RCC 7860 (cell line): ENCODE data around the gene KIF22.

ENCODE experiments used
- DNase-seq: peaks from one replicate; pipeline ENCODE4 v3.0.0-alpha.2; 2015; ENCODE audit warnings: low spot score
- FAIRE-seq: peaks from 2 replicates; lab custom pipeline; 2012; peaks lifted over from hg19 to GRCh38; lab: Jason Lieb, UNC

The KIF22 gene

GRCh38 chr16:29812754-29813643, 22.4 kb downstream of the KIF22 start:
- FAIRE-seq = no peak
- no peak for DNase-seq

- no peak for DNase-seq
- FAIRE-seq = no peak
Observed at GRCh38 chr16:29813644-29814562, 23.4 kb downstream of the KIF22 start.

GRCh38 chr16:29814592-29814991, 24.0 kb downstream of the KIF22 start:
- no peak for FAIRE-seq

GRCh38 chr16:29815032-29815721, 24.6 kb downstream of the KIF22 start:
- no peak for FAIRE-seq

More at GRCh38 chr16:29814592-29814991, 24.0 kb downstream of the KIF22 start:
- no peak for DNase-seq

GRCh38 chr16:29815793-29816693, 25.5 kb downstream of the KIF22 start, which contains the start of gene PAGR1:
Gene PAGR1, plus strand, starts transcription at chr16:29816152. Its CDS starts 374 bp downstream, at chr16:29816526.
- peak; percentile 68 for FAIRE-seq

More at GRCh38 chr16:29815032-29815721, 24.6 kb downstream of the KIF22 start:
- DNase-seq = no peak

GRCh38 chr16:29816694-29817441, 26.3 kb downstream of the KIF22 start:
- FAIRE-seq (no peak), DNase-seq (peak; percentile 63)

More at GRCh38 chr16:29815793-29816693, 25.5 kb downstream of the KIF22 start, which contains the start of gene PAGR1:
- DNase-seq = peak; percentile 96

- no peak for FAIRE-seq
- DNase-seq = no peak
Observed at GRCh38 chr16:29818082-29818481, 27.5 kb downstream of the KIF22 start.

GRCh38 chr16:29819506-29819905, 29.0 kb downstream of the KIF22 start:
- FAIRE-seq = no peak
- no peak for DNase-seq

GRCh38 chr16:29820271-29820701, 29.7 kb downstream of the KIF22 start, which contains the start of gene MVP:
Gene MVP, plus strand, starts transcription at chr16:29820462. Its CDS starts 10,088 bp downstream, at chr16:29830550.
- no peak for FAIRE-seq

GRCh38 chr16:29820730-29821642, 30.4 kb downstream of the KIF22 start:
- FAIRE-seq (no peak), DNase-seq (peak; percentile 14)

More at GRCh38 chr16:29820271-29820701, 29.7 kb downstream of the KIF22 start, which contains the start of gene MVP:
- peak; percentile 38 for DNase-seq

- FAIRE-seq (peak; percentile 67), DNase-seq (peak; percentile 78)
Observed at GRCh38 chr16:29821643-29822115, 31.1 kb downstream of the KIF22 start.

GRCh38 chr16:29824589-29825144, 34.1 kb downstream of the KIF22 start:
- FAIRE-seq (peak; percentile 86), DNase-seq (peak; percentile 83)

GRCh38 chr16:29825145-29826044, 34.8 kb downstream of the KIF22 start:
- DNase-seq = peak; percentile 79
- FAIRE-seq = peak; percentile 38

GRCh38 chr16:29826342-29826695, 35.8 kb downstream of the KIF22 start:
- DNase-seq (no peak), FAIRE-seq (no peak)

GRCh38 chr16:29830774-29831173, 40.2 kb downstream of the KIF22 start:
- FAIRE-seq = no peak

GRCh38 chr16:29831490-29831889, 40.9 kb downstream of the KIF22 start:
- no peak for FAIRE-seq
- DNase-seq = no peak

More at GRCh38 chr16:29830774-29831173, 40.2 kb downstream of the KIF22 start:
- no peak for DNase-seq
